HL-60 (cell line): ENCODE measurements around the gene CRELD1.

ENCODE experiments used
- DNase-seq, 2 experiments: peaks; one replicate each; pipeline ENCODE4 v3.0.0-alpha.2; 2010 to 2020; ENCODE audit warnings: low read depth in 1 of 2, low spot score in 1 of 2
- H3K27ac ChIP-seq: fragments of 250-450 bp; sonication (Bioruptor Pico); replicated peaks from 2 replicates; pipeline ENCODE4 v1.5.1; 2020; ENCODE audit warnings: mild to moderate bottlenecking, moderate library complexity
- H3K27me3 ChIP-seq: fragments of 250-450 bp; sonication (Bioruptor Pico); 2 replicates; pipeline ENCODE4 v1.5.1; 2021; ENCODE audit warnings: mild to moderate bottlenecking, moderate library complexity; ENCODE audit not compliant: insufficient read depth, poor library complexity, severe bottlenecking
- H3K4me3 ChIP-seq: replicated peaks from 2 replicates; pipeline ENCODE4 v1.5.1; 2011; ENCODE audit warnings: mild to moderate bottlenecking, control low read depth, low read length; ENCODE audit not compliant: insufficient read depth
- CTCF ChIP-seq: IDR thresholded peaks from one replicate; pipeline ENCODE4 v1.5.1; 2011; ENCODE audit warnings: low read length, control low read depth, inconsistent platforms; ENCODE audit not compliant: insufficient read depth
- GABPA ChIP-seq: IDR thresholded peaks from 2 replicates; pipeline ENCODE4 v1.6.1; 2012; ENCODE audit warnings: low read depth
- POLR2AphosphoS5 ChIP-seq: IDR thresholded peaks from 2 replicates; pipeline ENCODE4 v1.6.1; 2012; ENCODE audit warnings: low read depth
- REST ChIP-seq: IDR thresholded peaks from 2 replicates; pipeline ENCODE4 v1.6.1; 2012; ENCODE audit warnings: low read depth; ENCODE audit not compliant: insufficient replicate concordance
- SPI1 ChIP-seq: IDR thresholded peaks from 2 replicates; pipeline ENCODE4 v1.6.1; 2012; ENCODE audit warnings: low read depth, mild to moderate bottlenecking, borderline replicate concordance

Gene CRELD1

GRCh38 chr3:9966841-9967240 is 33.2 kb downstream of the CRELD1 start:
- no peak overlapping the region for H3K4me3 ChIP-seq
- no peak overlapping the region for H3K27ac ChIP-seq
- DNase-seq: no peak
- TF ChIP-seq POLR2AphosphoS5: no peak
- no peak for TF ChIP-seq SPI1
- no peak for TF ChIP-seq GABPA
- no peak for TF ChIP-seq CTCF
- TF ChIP-seq REST: no peak
- no peaks in the 10 kb centered on the region for H3K27me3 ChIP-seq

- TF ChIP-seq SPI1 (no peak), REST (no peak), POLR2AphosphoS5 (no peak), CTCF (no peak), GABPA (no peak)
- no peak overlapping the region for H3K27ac ChIP-seq
Observed at GRCh38 chr3:9969632-9970019, 36.0 kb downstream of the CRELD1 start.

GRCh38 chr3:9970020-9970652 is 36.5 kb downstream of the CRELD1 start:
- no peak for DNase-seq
- TF ChIP-seq POLR2AphosphoS5: no peak
- no peak for TF ChIP-seq REST
- no peak for TF ChIP-seq SPI1
- TF ChIP-seq CTCF: no peak
- no peak for TF ChIP-seq GABPA
- Histone ChIP-seq H3K27me3 (no peaks in the 10 kb centered on the region), H3K27ac (no peak overlapping the region), H3K4me3 (no peak overlapping the region)

More at GRCh38 chr3:9969632-9970019, 36.0 kb downstream of the CRELD1 start:
- DNase-seq: no peak
- Histone ChIP-seq H3K27me3 (no peaks in the 10 kb centered on the region), H3K4me3 (no peak overlapping the region)
